Caco-2 (cell line): Measurements from ENCODE around the gene FHOD1. TPM values are rescaled to one million over a fixed set of nuclear protein-coding genes. Genes with fewer than 3 reads are reported as not detected.

ENCODE experiments used
- BruUV-seq: library from RNA; stranded (reverse); fragments of 400-500 nt; replicated peaks from 2 replicates; lab custom pipeline; 2021; lab: Mats Ljungman, UMichigan
- CTCF ChIA-PET: fragments of 300-600 bp; sonication (Branson Sonifier 250); formaldehyde crosslinking; loops from one replicate; lab custom pipeline; 2022; ENCODE audit warnings: antibody characterized with exemption; lab: Charles Lee
- POLR2A ChIA-PET: fragments of 300-600 bp; sonication (Branson Sonifier 250); formaldehyde crosslinking; loops from one replicate; lab custom pipeline; 2022; ENCODE audit warnings: antibody characterized with exemption; lab: Charles Lee
- DNase-seq, 2 experiments: peaks; one replicate each; pipeline versions ENCODE4 v3.0.0 to v3.0.0-alpha.2; 2020 to 2022
- H3K27me3 ChIP-seq: replicated peaks from 2 replicates; pipeline ENCODE4 v1.6.0; 2011; ENCODE audit warnings: low read length; ENCODE audit not compliant: control insufficient read depth, insufficient read depth
- H3K36me3 ChIP-seq: 2 replicates; pipeline ENCODE4 v1.5.1; 2011; ENCODE audit warnings: low read length; ENCODE audit not compliant: control insufficient read depth, insufficient read depth
- H3K4me1 ChIP-seq: fragments of 250-450 bp; sonication (Bioruptor Pico); 2 replicates; pipeline ENCODE4 v1.5.1; 2020; ENCODE audit warnings: mild to moderate bottlenecking
- H3K4me3 ChIP-seq: 2 replicates; pipeline ENCODE4 v1.5.1; 2011; ENCODE audit warnings: low read depth, mild to moderate bottlenecking, control low read depth, low read length
- H3K9me3 ChIP-seq: fragments of 250-450 bp; sonication (Bioruptor Pico); 2 replicates; pipeline ENCODE4 v1.5.1; 2020; ENCODE audit warnings: mild to moderate bottlenecking, moderate library complexity
- H3K27ac Mint-ChIP-seq: one replicate; pipeline ENCODE4 v1.8.0; 2022; ENCODE audit warnings: mixed read lengths; ENCODE audit not compliant: unreplicated experiment
- H3K27me3 Mint-ChIP-seq: one replicate; pipeline ENCODE4 v1.8.0; 2022; ENCODE audit warnings: mixed read lengths; ENCODE audit not compliant: insufficient read depth, unreplicated experiment
- H3K36me3 Mint-ChIP-seq: one replicate; pipeline ENCODE4 v1.8.0; 2022; ENCODE audit warnings: mild to moderate bottlenecking, mixed read lengths; ENCODE audit not compliant: insufficient read depth, unreplicated experiment
- H3K4me1 Mint-ChIP-seq: one replicate; pipeline ENCODE4 v1.8.0; 2022; ENCODE audit warnings: low read depth, mixed read lengths; ENCODE audit not compliant: unreplicated experiment
- H3K4me3 Mint-ChIP-seq: one replicate; pipeline ENCODE4 v1.8.0; 2022; ENCODE audit warnings: mild to moderate bottlenecking, moderate library complexity, mixed read lengths; ENCODE audit not compliant: unreplicated experiment
- H3K9me3 Mint-ChIP-seq: one replicate; pipeline ENCODE4 v1.8.0; 2022; ENCODE audit warnings: mixed read lengths; ENCODE audit not compliant: unreplicated experiment
- intact Hi-C: fragments of 100-400 bp; cut with micrococcal nuclease; formaldehyde crosslinking; loops from one replicate; pipeline ENCODE4 v1.10.0; 2022; ENCODE audit not compliant: unreplicated experiment
- total RNA-seq: library from RNA; stranded (reverse); gene quantifications from 2 replicates; pipeline ENCODE4 v1.2.3, GENCODE V29; 2022
- TF ChIP-seq, protein P1 (sequence below), 2 experiments: fragments of 200-600 bp in 1 of 2; IDR thresholded peaks; 1 replicate in 1 of 2; 2 replicates in 1 of 2; pipeline versions ENCODE4 v1.5.1 to v1.8.0; 2011 to 2022; ENCODE audit warnings: antibody characterized with exemption in 1 of 2, control low read depth in 1 of 2, inconsistent platforms in 1 of 2, low read depth in 1 of 2, low read length in 1 of 2, mild to moderate bottlenecking in 1 of 2, moderate library complexity in 1 of 2; ENCODE audit not compliant: insufficient read depth in 1 of 2, severe bottlenecking in 1 of 2, unreplicated experiment in 1 of 2

FHOD1 gene
- total RNA-seq, 1 experiment from 2014 or later: 69.0 TPM

DNA sequence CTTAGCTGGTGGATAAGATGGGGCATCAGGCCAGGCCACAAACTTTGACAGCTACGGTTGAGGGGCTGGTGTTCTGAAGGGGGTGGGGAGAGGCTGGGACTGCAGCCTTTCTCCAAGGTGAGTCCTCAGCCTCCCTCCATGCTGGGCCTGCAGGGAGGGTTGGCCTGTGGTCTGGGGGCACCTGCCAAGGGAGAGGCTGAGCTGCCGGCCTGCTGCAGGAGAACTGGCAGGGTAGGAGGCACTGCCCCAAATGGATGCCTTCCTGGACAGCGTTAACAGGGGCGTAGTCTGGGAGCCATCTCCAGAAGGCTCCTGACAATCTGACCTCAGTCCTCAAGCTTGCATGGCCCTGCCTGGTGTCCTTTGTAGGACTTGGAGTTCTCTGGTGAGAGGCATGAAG is 43.2 kb downstream of the FHOD1 start:
- Mint-ChIP-seq H3K4me3 (no peak overlapping the region), H3K4me1 (peaks cover 15% of the 10 kb centered on the region), H3K27ac (no peak overlapping the region), H3K27me3 (no peaks in the 10 kb centered on the region), H3K9me3 (no peaks in the 10 kb centered on the region), H3K36me3 (peaks cover 52% of the 10 kb centered on the region)
- intact Hi-C loops: no loop called here
- Histone ChIP-seq H3K4me1 (peaks cover 19% of the 10 kb centered on the region; the same call in 1 of the 2 replicates), H3K9me3 (no peaks in the 10 kb centered on the region), H3K27me3 (no peaks in the 10 kb centered on the region), H3K36me3 (peaks cover 3% of the 10 kb centered on the region; the same call in 1 of the 2 replicates), H3K4me3 (no peak overlapping the region)
- ChIA-PET CTCF (interaction anchor here (0.6 kb wide), 1 partner anchor 34 kb away, joined by 4 read pairs; the partner anchor contains the start of gene NOL3), POLR2A (no interaction called here)
- DNase-seq: no peak
- BruUV-seq: no TSS peak
- TF ChIP-seq, protein P1, sequence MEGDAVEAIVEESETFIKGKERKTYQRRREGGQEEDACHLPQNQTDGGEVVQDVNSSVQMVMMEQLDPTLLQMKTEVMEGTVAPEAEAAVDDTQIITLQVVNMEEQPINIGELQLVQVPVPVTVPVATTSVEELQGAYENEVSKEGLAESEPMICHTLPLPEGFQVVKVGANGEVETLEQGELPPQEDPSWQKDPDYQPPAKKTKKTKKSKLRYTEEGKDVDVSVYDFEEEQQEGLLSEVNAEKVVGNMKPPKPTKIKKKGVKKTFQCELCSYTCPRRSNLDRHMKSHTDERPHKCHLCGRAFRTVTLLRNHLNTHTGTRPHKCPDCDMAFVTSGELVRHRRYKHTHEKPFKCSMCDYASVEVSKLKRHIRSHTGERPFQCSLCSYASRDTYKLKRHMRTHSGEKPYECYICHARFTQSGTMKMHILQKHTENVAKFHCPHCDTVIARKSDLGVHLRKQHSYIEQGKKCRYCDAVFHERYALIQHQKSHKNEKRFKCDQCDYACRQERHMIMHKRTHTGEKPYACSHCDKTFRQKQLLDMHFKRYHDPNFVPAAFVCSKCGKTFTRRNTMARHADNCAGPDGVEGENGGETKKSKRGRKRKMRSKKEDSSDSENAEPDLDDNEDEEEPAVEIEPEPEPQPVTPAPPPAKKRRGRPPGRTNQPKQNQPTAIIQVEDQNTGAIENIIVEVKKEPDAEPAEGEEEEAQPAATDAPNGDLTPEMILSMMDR (IDR thresholded peaks at IDR 0.05; ENCODE audit: insufficient read depth in 1 of 2, low read depth in 1 of 2, low read length in 1 of 2, severe bottlenecking in 1 of 2, unreplicated experiment in 1 of 2): no peak

DNA sequence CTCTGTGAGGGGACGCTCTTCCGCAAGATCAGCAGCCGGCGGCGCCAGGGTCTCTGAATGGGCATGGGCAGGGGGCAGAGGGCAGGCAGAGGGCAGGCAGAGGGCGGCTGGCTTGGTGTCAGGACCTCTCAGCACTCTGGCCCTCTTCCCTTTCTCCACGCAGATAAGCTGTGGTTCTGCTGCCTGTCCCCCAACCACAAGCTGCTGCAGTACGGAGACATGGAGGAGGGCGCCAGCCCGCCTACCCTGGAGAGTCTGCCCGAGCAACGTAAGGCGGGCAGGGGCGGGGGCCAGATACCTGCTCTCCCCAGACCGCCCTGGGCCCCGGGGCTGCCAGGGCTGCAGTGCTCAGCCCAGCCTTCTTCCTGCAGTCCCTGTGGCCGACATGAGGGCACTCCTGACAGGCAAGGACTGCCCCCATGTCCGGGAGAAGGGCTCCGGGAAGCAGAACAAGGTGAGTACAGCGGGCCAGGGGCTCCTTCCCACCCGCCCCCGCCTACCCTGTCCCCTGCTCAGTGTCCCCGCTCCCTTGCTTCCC is 44.3 kb downstream of the FHOD1 start:
- H3K9me3 ChIP-seq: no peaks in the 10 kb centered on the region
- no peak overlapping the region for H3K4me3 ChIP-seq
- intact Hi-C loops: no loop called here
- ChIA-PET CTCF (no interaction called here), POLR2A (interaction anchor here (1.0 kb wide), 1 partner anchor 43 kb away, joined by 3 read pairs; no protein-coding TSS in a partner anchor)
- H3K4me1 ChIP-seq: peaks cover 29% of the 10 kb centered on the region
- no peaks in the 10 kb centered on the region for H3K27me3 Mint-ChIP-seq
- no peaks in the 10 kb centered on the region for H3K27me3 ChIP-seq
- BruUV-seq: no TSS peak
- peaks cover 3% of the 10 kb centered on the region; the same call in 1 of the 2 replicates for H3K36me3 ChIP-seq
- TF ChIP-seq, protein P1 (IDR thresholded peaks at IDR 0.05; ENCODE audit: insufficient read depth in 1 of 2, low read depth in 1 of 2, low read length in 1 of 2, severe bottlenecking in 1 of 2, unreplicated experiment in 1 of 2): no peak
- no peak for DNase-seq
- H3K4me1 Mint-ChIP-seq: peaks cover 15% of the 10 kb centered on the region
- no peak overlapping the region for H3K4me3 Mint-ChIP-seq
- peaks cover 51% of the 10 kb centered on the region for H3K36me3 Mint-ChIP-seq
- no peaks in the 10 kb centered on the region for H3K9me3 Mint-ChIP-seq
- H3K27ac Mint-ChIP-seq: no peak overlapping the region

GRCh38 chr16:67202426-67202825 is 44.9 kb downstream of the FHOD1 start:
- no peaks in the 10 kb centered on the region for H3K9me3 Mint-ChIP-seq
- Histone ChIP-seq H3K27me3 (no peaks in the 10 kb centered on the region), H3K36me3 (peaks cover 4% of the 10 kb centered on the region; the same call in 1 of the 2 replicates), H3K4me3 (no peak overlapping the region), H3K4me1 (peaks cover 24% of the 10 kb centered on the region), H3K9me3 (no peaks in the 10 kb centered on the region)
- H3K4me3 Mint-ChIP-seq: no peak overlapping the region
- no peak overlapping the region for H3K27ac Mint-ChIP-seq
- POLR2A ChIA-PET: interaction anchor here (1.0 kb wide), 1 partner anchor 44 kb away, joined by 3 read pairs; no protein-coding TSS in a partner anchor
- H3K4me1 Mint-ChIP-seq: peaks cover 15% of the 10 kb centered on the region
- TF ChIP-seq, protein P1 (IDR thresholded peaks at IDR 0.05; ENCODE audit: insufficient read depth in 1 of 2, low read depth in 1 of 2, low read length in 1 of 2, severe bottlenecking in 1 of 2, unreplicated experiment in 1 of 2): no peak
- intact Hi-C loops: no loop called here
- no peaks in the 10 kb centered on the region for H3K27me3 Mint-ChIP-seq
- CTCF ChIA-PET: interaction anchor here (0.6 kb wide), 1 partner anchor 78 kb away, joined by 3 read pairs; no protein-coding TSS in a partner anchor
- peaks cover 52% of the 10 kb centered on the region for H3K36me3 Mint-ChIP-seq
- no TSS peak for BruUV-seq
- no peak for DNase-seq
